H1 (cell line): ENCODE measurements around the gene CEACAM1. TPM values are rescaled to one million over a fixed set of nuclear protein-coding genes. Genes with fewer than 3 reads are reported as not detected.

ENCODE experiments used
- CTCF ChIA-PET: fragments of 300-600 bp; sonication (Branson Sonifier 250); formaldehyde crosslinking; loops from one replicate; lab custom pipeline; 2021; ENCODE audit not compliant: partially characterized antibody; lab: Charles Lee
- POLR2A ChIA-PET: fragments of 300-600 bp; sonication (Branson Sonifier 250); formaldehyde crosslinking; loops from one replicate; lab custom pipeline; 2021; ENCODE audit warnings: inconsistent platforms; ENCODE audit not compliant: partially characterized antibody; lab: Charles Lee
- DNase-seq, 2 experiments: peaks; one replicate each; pipeline versions ENCODE4 v3.0.0 to v3.0.0-alpha.2; 2010 to 2022; ENCODE audit warnings: low spot score in 2 of 2, low read depth in 1 of 2, mixed read lengths in 1 of 2
- FAIRE-seq: peaks from 2 replicates; lab custom pipeline; 2011; peaks lifted over from hg19 to GRCh38; lab: Jason Lieb, UNC
- H2AFZ ChIP-seq: 2 replicates; pipeline ENCODE4 v1.8.1; 2012; ENCODE audit warnings: low read length, inconsistent platforms
- H2AK5ac ChIP-seq: 2 replicates; pipeline ENCODE4 v1.6.1; 2013; ENCODE audit warnings: low read depth, low read length
- H2BK120ac ChIP-seq: replicated peaks from 2 replicates; pipeline ENCODE3; 2013; ENCODE audit warnings: low read depth, low read length, inconsistent platforms
- H2BK12ac ChIP-seq: 2 replicates; pipeline ENCODE4 v1.6.1; 2013; ENCODE audit warnings: low read depth, low read length
- H2BK15ac ChIP-seq: 2 replicates; pipeline ENCODE4 v1.6.1; 2013; ENCODE audit warnings: low read length
- H2BK20ac ChIP-seq: 2 replicates; pipeline ENCODE4 v1.6.1; 2013; ENCODE audit warnings: low read length
- H2BK5ac ChIP-seq: 2 replicates; pipeline ENCODE4 v1.6.1; 2013; ENCODE audit warnings: low read depth, low read length
- H3K14ac ChIP-seq: 2 replicates; pipeline ENCODE4 v1.6.1; 2013; ENCODE audit warnings: inconsistent platforms; ENCODE audit not compliant: insufficient read length
- H3K18ac ChIP-seq: 2 replicates; pipeline ENCODE4 v1.6.1; 2013; ENCODE audit warnings: low read length; ENCODE audit errors: extremely low read depth
- H3K23ac ChIP-seq: 2 replicates; pipeline ENCODE4 v1.6.1; 2013; ENCODE audit warnings: inconsistent platforms; ENCODE audit not compliant: insufficient read length
- H3K23me2 ChIP-seq: 2 replicates; pipeline ENCODE4 v1.6.1; 2013; ENCODE audit warnings: low read depth, low read length
- H3K27ac ChIP-seq: 2 replicates; pipeline ENCODE4 v1.6.1; 2011; ENCODE audit warnings: low read depth, low read length, inconsistent platforms
- H3K27me3 ChIP-seq, 4 experiments: replicated peaks in 1 of 4; 1 replicate in 1 of 4; 2 replicates in 3 of 4; pipeline versions ENCODE4 v1.6.1 to v1.8.1; 2011 to 2013; ENCODE audit warnings: low read length in 3 of 4, mild to moderate bottlenecking in 3 of 4, inconsistent platforms in 2 of 4, mixed read lengths in 2 of 4, moderate library complexity in 1 of 4; ENCODE audit not compliant: control insufficient read depth in 3 of 4, insufficient read depth in 3 of 4; ENCODE audit errors: extremely low read depth in 1 of 4
- H3K36me3 ChIP-seq, 4 experiments: 2 replicates each; pipeline versions ENCODE4 v1.6.1 to v1.8.1; 2011 to 2013; ENCODE audit warnings: mild to moderate bottlenecking in 4 of 4, low read length in 3 of 4, moderate library complexity in 2 of 4, control low read depth in 1 of 4, inconsistent platforms in 1 of 4; ENCODE audit not compliant: insufficient read depth in 4 of 4, control insufficient read depth in 2 of 4
- H3K4ac ChIP-seq: replicated peaks from 2 replicates; pipeline ENCODE3; 2013; ENCODE audit warnings: low read length, low read depth, mixed read lengths, inconsistent platforms; ENCODE audit not compliant: insufficient read length
- H3K4me1 ChIP-seq, 4 experiments: replicated peaks in 1 of 4; 1 replicate in 1 of 4; 2 replicates in 3 of 4; pipeline versions ENCODE4 v1.6.1 to v1.8.1; 2011 to 2013; ENCODE audit warnings: low read length in 3 of 4, inconsistent platforms in 2 of 4, mixed read lengths in 1 of 4; ENCODE audit not compliant: insufficient read depth in 4 of 4, control insufficient read depth in 3 of 4
- H3K4me2 ChIP-seq, 2 experiments: 2 replicates each; pipeline versions ENCODE4 v1.6.1 to v1.8.1; 2011 to 2013; ENCODE audit warnings: low read depth in 2 of 2, low read length in 2 of 2, control low read depth in 1 of 2, inconsistent platforms in 1 of 2, mild to moderate bottlenecking in 1 of 2; ENCODE audit not compliant: insufficient read depth in 1 of 2
- H3K4me3 ChIP-seq, 4 experiments: fragments of 200-600, 300-600 bp in 1 of 4; sonication (generic), shearing (Covaris generic), sonication (Bioruptor Twin) in 1 of 4; 2 replicates each; pipeline versions ENCODE4 v1.5.1 to v1.8.1; 2011 to 2016; ENCODE audit warnings: low read length in 4 of 4, low read depth in 3 of 4, control low read depth in 2 of 4, inconsistent platforms in 2 of 4, mild to moderate bottlenecking in 2 of 4, mixed read lengths in 1 of 4, moderate library complexity in 1 of 4; ENCODE audit not compliant: insufficient read depth in 2 of 4; ENCODE audit errors: extremely low read depth in 1 of 4
- H3K56ac ChIP-seq: replicated peaks from 2 replicates; pipeline ENCODE3; 2013; ENCODE audit warnings: low read depth, mild to moderate bottlenecking, mixed read lengths, low read length, inconsistent platforms; ENCODE audit not compliant: insufficient read length
- H3K79me1 ChIP-seq: 2 replicates; pipeline ENCODE4 v1.6.1; 2013; ENCODE audit warnings: low read depth, low read length, control low read depth
- H3K79me2 ChIP-seq, 2 experiments: 2 replicates each; pipeline versions ENCODE4 v1.6.1 to v1.8.1; 2012 to 2013; ENCODE audit warnings: low read length in 2 of 2, mild to moderate bottlenecking in 2 of 2, inconsistent platforms in 1 of 2; ENCODE audit not compliant: insufficient read depth in 2 of 2, control insufficient read depth in 1 of 2
- H3K9ac ChIP-seq, 4 experiments: replicated peaks in 1 of 4; 1 replicate in 1 of 4; 2 replicates in 3 of 4; pipeline versions ENCODE4 v1.6.1 to v1.8.1; 2011 to 2013; ENCODE audit warnings: low read depth in 3 of 4, low read length in 3 of 4, control low read depth in 2 of 4, mild to moderate bottlenecking in 2 of 4, moderate library complexity in 2 of 4, inconsistent platforms in 1 of 4; ENCODE audit errors: extremely low read depth in 1 of 4
- H3K9me3 ChIP-seq, 2 experiments: 2 replicates each; pipeline versions ENCODE4 v1.6.1 to v1.8.1; 2012 to 2013; ENCODE audit warnings: mild to moderate bottlenecking in 2 of 2, moderate library complexity in 2 of 2, control low read depth in 1 of 2, inconsistent platforms in 1 of 2, low read depth in 1 of 2, low read length in 1 of 2, mixed read lengths in 1 of 2; ENCODE audit not compliant: insufficient read depth in 2 of 2
- H4K20me1 ChIP-seq, 2 experiments: replicated peaks in 1 of 2; 2 replicates each; pipeline versions ENCODE3 to v1.8.1; 2011 to 2013; ENCODE audit warnings: inconsistent platforms in 2 of 2, low read length in 2 of 2, mild to moderate bottlenecking in 1 of 2; ENCODE audit not compliant: insufficient read depth in 2 of 2, control insufficient read depth in 1 of 2
- H4K5ac ChIP-seq: 2 replicates; pipeline ENCODE4 v1.6.1; 2013; ENCODE audit warnings: low read length, low read depth, mixed read lengths, inconsistent platforms; ENCODE audit not compliant: insufficient read length
- H4K8ac ChIP-seq: 2 replicates; pipeline ENCODE4 v1.8.0; 2013; ENCODE audit warnings: mild to moderate bottlenecking, moderate library complexity, low read length, inconsistent platforms; ENCODE audit not compliant: insufficient read depth; ENCODE audit errors: extremely low read depth
- H4K91ac ChIP-seq: replicated peaks from 2 replicates; pipeline ENCODE3; 2013; ENCODE audit warnings: low read length, mixed read lengths, inconsistent platforms; ENCODE audit not compliant: insufficient read length
- CTBP2 ChIP-seq: IDR thresholded peaks from 2 replicates; pipeline ENCODE4 v1.7.0; 2011; ENCODE audit warnings: borderline replicate concordance, mild to moderate bottlenecking, moderate library complexity, mixed read lengths, low read length; ENCODE audit not compliant: insufficient read depth, insufficient read length
- SRF ChIP-seq: IDR thresholded peaks from 2 replicates; pipeline ENCODE4 v1.6.1; 2011; ENCODE audit warnings: mild to moderate bottlenecking, low read depth, low read length, moderate library complexity
- WGBS, 2 experiments: shearing (Covaris generic) in 1 of 2; methylation state at CpG; one replicate each; pipeline versions ENCODE4 v1.1.6 to v1.1.7; 2013 to 2015; ENCODE audit warnings: low lambda C conversion rate in 2 of 2, mixed read lengths in 2 of 2, inconsistent platforms in 1 of 2, low coverage in 1 of 2, missing lambda C conversion rate in 1 of 2; ENCODE audit not compliant: insufficient replicate concordance in 2 of 2, insufficient coverage in 1 of 2, insufficient read length in 1 of 2; ENCODE audit errors: extremely low coverage in 1 of 2, missing lambda C conversion rate in 1 of 2; 5-methylcytosine and 5-hydroxymethylcytosine counted together
- polyA plus RNA-seq, 7 experiments: library from polyadenylated mRNA; depleted of rRNA in 3 of 7; stranded (reverse) in 5 of 7; unstranded in 2 of 7; fragments of >200 nt in 5 of 7; fragments of 200-250 nt in 2 of 7; gene quantifications; 1 replicate in 5 of 7; 2 replicates in 1 of 7; 4 replicates in 1 of 7; pipeline versions ENCODE4 v1.2.1 to v1.2.3, GENCODE V29; 2011 to 2013; ENCODE audit warnings: missing spikeins in 2 of 7, mixed read lengths in 2 of 7
- total RNA-seq: library from RNA; stranded (reverse); fragmentation: NEBNext Ultra II Directional; extraction: Animal tissue kit (Norgen Biotek cat#: 25700); gene quantifications from 2 replicates; pipeline ENCODE4 v1.2.1, GENCODE V29; 2021

Gene CEACAM1
- total and polyA plus RNA-seq, 2 of the 8 experiments (the other 6 are each of a cell fraction or from before 2014, with no cell fraction given): 1.8 to 3.6 TPM

DNA sequence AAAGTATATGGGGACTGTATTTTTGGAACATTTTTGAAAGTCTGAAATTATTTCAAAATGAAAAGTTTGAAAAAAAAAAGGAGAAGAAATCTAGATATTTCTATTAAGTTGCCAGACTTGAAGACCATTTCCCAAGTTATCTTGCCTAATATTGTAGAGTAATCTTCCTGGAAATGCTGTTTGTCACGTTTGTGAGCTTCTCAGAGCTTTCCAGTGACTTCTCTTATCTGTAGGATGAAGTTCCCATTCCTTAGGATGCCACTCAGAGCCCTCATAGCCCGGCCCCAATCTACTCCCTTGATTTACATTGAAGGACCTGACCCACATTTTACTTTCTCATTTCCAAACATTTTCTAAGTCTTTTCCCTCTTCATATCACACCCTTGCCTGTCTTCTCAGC is 42.8 kb upstream of the CEACAM1 start:
- DNase-seq (no peak), FAIRE-seq (no peak)
- Histone ChIP-seq H2BK5ac (no peak overlapping the region), H3K4me3 (no peak overlapping the region), H3K23ac (no peak overlapping the region), H4K20me1 (no peaks in the 10 kb centered on the region), H3K79me1 (no peaks in the 10 kb centered on the region), H3K4me2 (no peak overlapping the region), H3K14ac (no peak overlapping the region), H4K5ac (no peak overlapping the region), H3K27ac (no peak overlapping the region), H3K4ac (no peak overlapping the region), H4K91ac (no peak overlapping the region), H3K4me1 (no peaks in the 10 kb centered on the region; a peak in 1 of 7 replicates), H3K9ac (no peak overlapping the region), H2AK5ac (no peak overlapping the region), H2BK20ac (no peak overlapping the region), H2BK120ac (no peak overlapping the region), H2AFZ (no peak overlapping the region), H3K36me3 (no peaks in the 10 kb centered on the region), H2BK15ac (no peak overlapping the region), H3K56ac (no peak overlapping the region), H2BK12ac (no peak overlapping the region), H4K8ac (no peak overlapping the region), H3K23me2 (no peaks in the 10 kb centered on the region), H3K9me3 (no peaks in the 10 kb centered on the region; a peak in 1 of 4 replicates), H3K27me3 (no peaks in the 10 kb centered on the region), H3K18ac (no peak overlapping the region), H3K79me2 (no peaks in the 10 kb centered on the region)
- TF ChIP-seq CTBP2: no peak
- no peak for TF ChIP-seq SRF
- ChIA-PET POLR2A (no interaction called here), CTCF (interaction anchor here (6.0 kb wide), 1 partner anchor 25 kb away, joined by 19 read pairs; no protein-coding TSS in a partner anchor)
- 44% methylated on average over 2 of the region's 2 CpGs; no CpG with 5 or more reads in 1 of the 2 experiments for WGBS, 2 experiments
